HEK293T (cell line): ENCODE results near the gene PYGB.

Source experiments
- FOXM1 ChIP-seq: fragments of 450-650 bp; IDR thresholded peaks from 2 replicates; pipeline ENCODE4 v1.6.1; 2017; ENCODE audit warnings: mild to moderate bottlenecking, borderline replicate concordance
- SP1 ChIP-seq: fragments of 450-650 bp; IDR thresholded peaks from 2 replicates; pipeline ENCODE4 v1.6.1; 2017
- TF ChIP-seq, protein P1 (sequence below): fragments of 450-650 bp; IDR thresholded peaks from 2 replicates; pipeline ENCODE4 v1.6.1; 2016

DNA sequence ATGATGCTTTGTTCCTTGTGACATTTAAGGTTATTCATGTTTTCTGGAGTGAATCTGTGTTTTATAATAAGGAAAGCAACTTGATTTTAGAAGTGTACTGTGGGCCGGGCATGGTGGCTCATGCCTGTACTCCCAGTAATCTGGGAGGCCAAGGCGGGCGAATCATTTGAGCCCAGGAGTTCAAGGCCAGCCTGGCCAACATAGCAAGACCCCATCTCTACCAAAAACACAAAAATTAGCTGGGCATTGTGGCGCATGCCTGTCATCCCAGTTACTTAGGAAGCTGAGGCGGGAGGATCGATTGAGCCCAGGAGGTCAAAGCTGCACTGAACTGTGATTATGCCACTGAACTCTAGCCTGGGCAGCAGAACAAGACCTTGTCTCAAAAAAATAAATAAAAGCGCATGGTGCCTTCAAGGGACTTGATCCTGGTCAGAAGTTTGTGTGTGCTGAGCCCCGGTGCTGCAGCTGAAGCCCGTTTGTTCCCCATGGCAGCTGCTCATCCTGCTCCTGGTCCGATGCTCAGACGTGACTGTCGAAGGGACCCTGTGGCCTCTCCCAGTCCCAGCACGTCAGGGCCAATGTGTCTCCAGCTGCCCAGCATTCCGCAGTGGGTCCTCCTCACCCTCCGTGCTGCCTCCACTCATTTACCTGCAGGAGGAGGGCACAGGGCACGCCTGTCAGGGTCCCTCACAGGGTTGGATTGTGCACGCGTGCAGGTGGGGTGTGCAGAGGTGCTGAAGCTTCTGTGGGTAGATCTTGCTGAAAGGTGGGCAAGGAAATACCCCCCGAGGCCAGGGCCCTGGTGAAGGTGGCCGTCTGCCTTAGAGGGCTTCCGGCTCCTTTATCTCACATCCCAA, 34.1 kb upstream of the PYGB start:
- TF ChIP-seq SP1 = no peak
- TF ChIP-seq FOXM1 = no peak
- TF ChIP-seq, protein P1, sequence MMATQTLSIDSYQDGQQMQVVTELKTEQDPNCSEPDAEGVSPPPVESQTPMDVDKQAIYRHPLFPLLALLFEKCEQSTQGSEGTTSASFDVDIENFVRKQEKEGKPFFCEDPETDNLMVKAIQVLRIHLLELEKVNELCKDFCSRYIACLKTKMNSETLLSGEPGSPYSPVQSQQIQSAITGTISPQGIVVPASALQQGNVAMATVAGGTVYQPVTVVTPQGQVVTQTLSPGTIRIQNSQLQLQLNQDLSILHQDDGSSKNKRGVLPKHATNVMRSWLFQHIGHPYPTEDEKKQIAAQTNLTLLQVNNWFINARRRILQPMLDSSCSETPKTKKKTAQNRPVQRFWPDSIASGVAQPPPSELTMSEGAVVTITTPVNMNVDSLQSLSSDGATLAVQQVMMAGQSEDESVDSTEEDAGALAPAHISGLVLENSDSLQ = no peak
